Measurements from ENCODE around the gene DACT2. TPM values are rescaled to one million over a fixed set of nuclear protein-coding genes. Genes with fewer than 3 reads are reported as not detected.
"Not testable (repeated sequence)": the region's sequence is repeated elsewhere in the genome, so short reads cannot be mapped to it uniquely, and the experiment has no call there.

DACT2 gene
- total RNA-seq, 1 donor from 2014 or later = 2.3 TPM

GRCh38 chr6:168288781-168289570 is 30.6 kb downstream of the DACT2 start:
- Mint-ChIP-seq H3K36me3 (ENCODE audit: low read depth) (no peaks in the 10 kb centered on the region), H3K9me3 (peaks cover 21% of the 10 kb centered on the region), H3K27me3 (ENCODE audit: insufficient read depth) (peaks cover 2% of the 10 kb centered on the region), H3K27ac (no peak overlapping the region), H3K4me3 (no peak overlapping the region), H3K4me1 (ENCODE audit: low read depth) (peaks cover 17% of the 10 kb centered on the region)
- no peak for DNase-seq (ENCODE audit: low spot score)
- intact Hi-C loops (cut with micrococcal nuclease) = loop anchor here (5.0 kb wide), 2 partner anchors 37 to 52 kb away; no protein-coding TSS in a partner anchor

GRCh38 chr6:168287460-168287859 is 32.1 kb downstream of the DACT2 start:
- H3K4me3 Mint-ChIP-seq = not testable (repeated sequence)
- peak overlapping the region; percentile 94 for H3K27ac Mint-ChIP-seq

GRCh38 chr6:168286771-168287446 is 32.7 kb downstream of the DACT2 start:
- H3K36me3 Mint-ChIP-seq (ENCODE audit: low read depth); H3K27me3 Mint-ChIP-seq (ENCODE audit: insufficient read depth); DNase-seq (ENCODE audit: low spot score): not testable (repeated sequence)
- Mint-ChIP-seq H3K4me1 (ENCODE audit: low read depth) (peaks cover 17% of the 10 kb centered on the region), H3K4me3 (peak overlapping the region; percentile 53), H3K9me3 (peaks cover 21% of the 10 kb centered on the region), H3K27ac (peak overlapping the region; percentile 94)
- intact Hi-C loops (cut with micrococcal nuclease) = loop anchor here (1.0 to 5.0 kb wide), 3 partner anchors 35 to 63 kb away; no protein-coding TSS in a partner anchor

More at GRCh38 chr6:168287460-168287859, 32.1 kb downstream of the DACT2 start:
- not testable (repeated sequence) for H3K27me3 Mint-ChIP-seq (ENCODE audit: insufficient read depth); H3K36me3 Mint-ChIP-seq (ENCODE audit: low read depth); DNase-seq (ENCODE audit: low spot score)
- H3K9me3 Mint-ChIP-seq = peaks cover 21% of the 10 kb centered on the region
- H3K4me1 Mint-ChIP-seq (ENCODE audit: low read depth) = peaks cover 17% of the 10 kb centered on the region
- intact Hi-C loops (cut with micrococcal nuclease) = loop anchor here (1.0 to 5.0 kb wide), 3 partner anchors 35 to 63 kb away; no protein-coding TSS in a partner anchor

- Mint-ChIP-seq H3K4me1 (ENCODE audit: low read depth) (peaks cover 17% of the 10 kb centered on the region), H3K9me3 (peaks cover 21% of the 10 kb centered on the region), H3K36me3 (ENCODE audit: low read depth) (no peaks in the 10 kb centered on the region), H3K4me3 (no peak overlapping the region), H3K27ac (no peak overlapping the region), H3K27me3 (ENCODE audit: insufficient read depth) (no peaks in the 10 kb centered on the region)
- intact Hi-C loops (cut with micrococcal nuclease) = loop anchor here (5.0 kb wide), 2 partner anchors 34 to 49 kb away; no protein-coding TSS in a partner anchor
- DNase-seq (ENCODE audit: low spot score) = no peak
These were observed 33.5 kb downstream of the DACT2 start for GRCh38 chr6:168286116-168286515.

- intact Hi-C loops (cut with micrococcal nuclease) = loop anchor here (5.0 kb wide), 2 partner anchors 33 to 48 kb away; no protein-coding TSS in a partner anchor
- Mint-ChIP-seq H3K9me3 (peaks cover 21% of the 10 kb centered on the region), H3K4me1 (ENCODE audit: low read depth) (peaks cover 17% of the 10 kb centered on the region)
These were observed 34.1 kb downstream of the DACT2 start for GRCh38 chr6:168285456-168285855.

GRCh38 chr6:168284187-168284586 is 35.4 kb downstream of the DACT2 start:
- H3K27ac Mint-ChIP-seq = no peak overlapping the region
- no peak overlapping the region for H3K4me3 Mint-ChIP-seq
- H3K4me1 Mint-ChIP-seq (ENCODE audit: low read depth) = peaks cover 17% of the 10 kb centered on the region
- DNase-seq (ENCODE audit: low spot score) = no peak
- no peaks in the 10 kb centered on the region for H3K27me3 Mint-ChIP-seq (ENCODE audit: insufficient read depth)
- no peaks in the 10 kb centered on the region for H3K36me3 Mint-ChIP-seq (ENCODE audit: low read depth)
- peaks cover 17% of the 10 kb centered on the region for H3K9me3 Mint-ChIP-seq
- intact Hi-C loops (cut with micrococcal nuclease) = no loop called here

More at GRCh38 chr6:168285456-168285855, 34.1 kb downstream of the DACT2 start:
- Mint-ChIP-seq H3K27me3 (ENCODE audit: insufficient read depth) (no peaks in the 10 kb centered on the region), H3K27ac (no peak overlapping the region), H3K4me3 (no peak overlapping the region), H3K36me3 (ENCODE audit: low read depth) (no peaks in the 10 kb centered on the region)
- no peak for DNase-seq (ENCODE audit: low spot score)

- no peak overlapping the region for H3K27ac Mint-ChIP-seq
- no peaks in the 10 kb centered on the region for H3K36me3 Mint-ChIP-seq (ENCODE audit: low read depth)
- H3K9me3 Mint-ChIP-seq = peaks cover 13% of the 10 kb centered on the region
- intact Hi-C loops (cut with micrococcal nuclease) = no loop called here
- DNase-seq (ENCODE audit: low spot score) = no peak
- H3K4me3 Mint-ChIP-seq = no peak overlapping the region
- H3K27me3 Mint-ChIP-seq (ENCODE audit: insufficient read depth) = no peaks in the 10 kb centered on the region
- peaks cover 15% of the 10 kb centered on the region for H3K4me1 Mint-ChIP-seq (ENCODE audit: low read depth)
These were observed 35.9 kb downstream of the DACT2 start for GRCh38 chr6:168283686-168284025.

- Mint-ChIP-seq H3K4me3 (no peak overlapping the region), H3K9me3 (peaks cover 8% of the 10 kb centered on the region), H3K36me3 (ENCODE audit: low read depth) (no peaks in the 10 kb centered on the region), H3K4me1 (ENCODE audit: low read depth) (peaks cover 10% of the 10 kb centered on the region), H3K27me3 (ENCODE audit: insufficient read depth) (no peaks in the 10 kb centered on the region), H3K27ac (no peak overlapping the region)
- intact Hi-C loops (cut with micrococcal nuclease) = no loop called here
- DNase-seq (ENCODE audit: low spot score) = no peak
These were observed 36.4 kb downstream of the DACT2 start for GRCh38 chr6:168282985-168283685.

GRCh38 chr6:168281826-168282225 is 37.8 kb downstream of the DACT2 start:
- H3K27me3 Mint-ChIP-seq (ENCODE audit: insufficient read depth) = peaks cover 1% of the 10 kb centered on the region
- no peak overlapping the region for H3K4me3 Mint-ChIP-seq
- H3K9me3 Mint-ChIP-seq = peaks cover 5% of the 10 kb centered on the region
- no peaks in the 10 kb centered on the region for H3K36me3 Mint-ChIP-seq (ENCODE audit: low read depth)
- peaks cover 2% of the 10 kb centered on the region for H3K4me1 Mint-ChIP-seq (ENCODE audit: low read depth)
- intact Hi-C loops (cut with micrococcal nuclease) = no loop called here
- DNase-seq (ENCODE audit: low spot score) = no peak
- H3K27ac Mint-ChIP-seq = peak overlapping the region; percentile 35

- H3K27me3 Mint-ChIP-seq (ENCODE audit: insufficient read depth); H3K4me1 Mint-ChIP-seq (ENCODE audit: low read depth); H3K36me3 Mint-ChIP-seq (ENCODE audit: low read depth); H3K9me3 Mint-ChIP-seq; DNase-seq (ENCODE audit: low spot score); intact Hi-C loops (cut with micrococcal nuclease); H3K4me3 Mint-ChIP-seq: not testable (repeated sequence)
- peak overlapping the region; percentile 29 for H3K27ac Mint-ChIP-seq
These were observed 38.3 kb downstream of the DACT2 start for GRCh38 chr6:168281314-168281713.

GRCh38 chr6:168280899-168281245 is 38.7 kb downstream of the DACT2 start:
- peaks cover 1% of the 10 kb centered on the region for H3K27me3 Mint-ChIP-seq (ENCODE audit: insufficient read depth)
- peak overlapping the region; percentile 29 for H3K27ac Mint-ChIP-seq
- intact Hi-C loops (cut with micrococcal nuclease) = no loop called here
- DNase-seq (ENCODE audit: low spot score) = no peak
- no peak overlapping the region for H3K4me3 Mint-ChIP-seq
- H3K36me3 Mint-ChIP-seq (ENCODE audit: low read depth) = no peaks in the 10 kb centered on the region
- H3K4me1 Mint-ChIP-seq (ENCODE audit: low read depth) = no peaks in the 10 kb centered on the region
- H3K9me3 Mint-ChIP-seq = peaks cover 5% of the 10 kb centered on the region

- H3K4me3 Mint-ChIP-seq = no peak overlapping the region
- no peak for DNase-seq (ENCODE audit: low spot score)
- peaks cover 5% of the 10 kb centered on the region for H3K9me3 Mint-ChIP-seq
- H3K27ac Mint-ChIP-seq = no peak overlapping the region
- peaks cover 5% of the 10 kb centered on the region for H3K27me3 Mint-ChIP-seq (ENCODE audit: insufficient read depth)
- H3K36me3 Mint-ChIP-seq (ENCODE audit: low read depth) = no peaks in the 10 kb centered on the region
- intact Hi-C loops (cut with micrococcal nuclease) = no loop called here
- no peaks in the 10 kb centered on the region for H3K4me1 Mint-ChIP-seq (ENCODE audit: low read depth)
These were observed 39.3 kb downstream of the DACT2 start for GRCh38 chr6:168280020-168280898.
